ENCODE measurements around the gene RAPGEF5. TPM values are rescaled to one million over a fixed set of nuclear protein-coding genes. Genes with fewer than 3 reads are reported as not detected.

RAPGEF5 gene
- total RNA-seq, 1 donor from 2014 or later: 16.5 TPM

- no peaks in the 10 kb centered on the region for H3K36me3 ChIP-seq
- no peak for DNase-seq
- no peak overlapping the region for H3K27ac ChIP-seq (replicated peaks)
- intact Hi-C loops (cut with micrococcal nuclease): no loop called here
- peaks cover 3% of the 10 kb centered on the region for H3K9me3 ChIP-seq (replicated peaks)
- TF ChIP-seq, protein P1, sequence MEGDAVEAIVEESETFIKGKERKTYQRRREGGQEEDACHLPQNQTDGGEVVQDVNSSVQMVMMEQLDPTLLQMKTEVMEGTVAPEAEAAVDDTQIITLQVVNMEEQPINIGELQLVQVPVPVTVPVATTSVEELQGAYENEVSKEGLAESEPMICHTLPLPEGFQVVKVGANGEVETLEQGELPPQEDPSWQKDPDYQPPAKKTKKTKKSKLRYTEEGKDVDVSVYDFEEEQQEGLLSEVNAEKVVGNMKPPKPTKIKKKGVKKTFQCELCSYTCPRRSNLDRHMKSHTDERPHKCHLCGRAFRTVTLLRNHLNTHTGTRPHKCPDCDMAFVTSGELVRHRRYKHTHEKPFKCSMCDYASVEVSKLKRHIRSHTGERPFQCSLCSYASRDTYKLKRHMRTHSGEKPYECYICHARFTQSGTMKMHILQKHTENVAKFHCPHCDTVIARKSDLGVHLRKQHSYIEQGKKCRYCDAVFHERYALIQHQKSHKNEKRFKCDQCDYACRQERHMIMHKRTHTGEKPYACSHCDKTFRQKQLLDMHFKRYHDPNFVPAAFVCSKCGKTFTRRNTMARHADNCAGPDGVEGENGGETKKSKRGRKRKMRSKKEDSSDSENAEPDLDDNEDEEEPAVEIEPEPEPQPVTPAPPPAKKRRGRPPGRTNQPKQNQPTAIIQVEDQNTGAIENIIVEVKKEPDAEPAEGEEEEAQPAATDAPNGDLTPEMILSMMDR (IDR thresholded peaks at IDR 0.05; ENCODE audit: borderline replicate concordance): no peak
- H3K4me1 ChIP-seq: peaks cover 7% of the 10 kb centered on the region
- no peaks in the 10 kb centered on the region for H3K27me3 ChIP-seq (ENCODE audit: low read depth)
- H3K4me3 ChIP-seq: no peak overlapping the region
These were observed 56.1 kb downstream of the RAPGEF5 start for GRCh38 chr7:22300839-22301238.

- Histone ChIP-seq H3K9me3 (replicated peaks) (no peaks in the 10 kb centered on the region), H3K36me3 (no peaks in the 10 kb centered on the region), H3K4me1 (peaks cover 11% of the 10 kb centered on the region), H3K27ac (replicated peaks) (no peak overlapping the region), H3K27me3 (ENCODE audit: low read depth) (no peaks in the 10 kb centered on the region), H3K4me3 (no peak overlapping the region)
- intact Hi-C loops (cut with micrococcal nuclease): no loop called here
- TF ChIP-seq, protein P1 (IDR thresholded peaks at IDR 0.05; ENCODE audit: borderline replicate concordance): peak; percentile 39
- no peak for DNase-seq
These were observed 60.0 kb downstream of the RAPGEF5 start for GRCh38 chr7:22296916-22297315.

- Histone ChIP-seq H3K27ac (replicated peaks) (no peak overlapping the region), H3K27me3 (ENCODE audit: low read depth) (no peaks in the 10 kb centered on the region), H3K4me3 (no peak overlapping the region), H3K4me1 (peaks cover 11% of the 10 kb centered on the region), H3K36me3 (no peaks in the 10 kb centered on the region), H3K9me3 (replicated peaks) (no peaks in the 10 kb centered on the region)
- intact Hi-C loops (cut with micrococcal nuclease): no loop called here
- DNase-seq: no peak
- TF ChIP-seq, protein P1 (IDR thresholded peaks at IDR 0.05; ENCODE audit: borderline replicate concordance): no peak
These were observed 60.7 kb downstream of the RAPGEF5 start for GRCh38 chr7:22296265-22296566.

DNA sequence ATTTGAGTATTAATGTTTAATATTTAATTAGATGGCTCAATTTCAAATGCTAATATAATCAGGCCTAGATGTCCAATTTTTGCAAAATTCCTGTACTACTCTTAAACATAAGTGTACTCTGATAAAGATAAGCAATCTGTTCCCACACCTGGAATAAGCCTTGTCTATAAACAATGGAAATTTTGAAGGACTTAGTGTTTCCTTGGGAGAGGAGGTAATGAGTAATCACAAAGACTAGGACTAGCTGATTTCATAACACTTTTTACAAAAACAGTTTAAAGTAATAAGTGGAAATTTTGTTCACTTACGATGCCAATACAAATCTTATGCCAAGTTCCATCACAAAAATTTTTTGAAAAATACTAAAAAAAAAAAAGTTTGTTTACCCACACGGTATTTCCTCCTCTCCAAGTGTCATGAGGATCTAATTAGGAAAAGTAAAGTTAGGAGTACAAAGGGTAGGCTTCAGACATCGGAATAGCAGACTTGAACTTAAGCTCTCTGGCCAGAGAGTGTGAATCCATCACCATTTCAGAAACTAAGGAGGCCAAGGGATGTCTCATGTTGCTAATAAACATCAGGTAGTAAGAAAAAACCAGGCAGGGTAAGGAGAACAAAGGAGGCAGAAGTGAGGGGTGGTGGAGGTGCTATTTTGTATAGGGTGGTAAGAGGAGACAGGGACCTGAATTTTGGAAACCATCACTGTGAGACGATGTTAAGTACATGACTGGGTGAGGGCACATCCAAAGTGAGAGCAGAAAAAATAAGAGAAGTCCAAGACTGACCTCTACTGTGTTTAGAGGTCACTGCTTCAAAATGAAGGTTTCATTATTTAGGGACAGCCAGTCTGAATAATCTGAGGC lies 61.3 kb downstream of the RAPGEF5 start:
- no peak overlapping the region for H3K4me3 ChIP-seq
- no peaks in the 10 kb centered on the region for H3K36me3 ChIP-seq
- H3K27me3 ChIP-seq (ENCODE audit: low read depth): no peaks in the 10 kb centered on the region
- TF ChIP-seq, protein P1 (IDR thresholded peaks at IDR 0.05; ENCODE audit: borderline replicate concordance): peak; percentile 50
- no peak overlapping the region for H3K27ac ChIP-seq (replicated peaks)
- peaks cover 11% of the 10 kb centered on the region for H3K4me1 ChIP-seq
- intact Hi-C loops (cut with micrococcal nuclease): no loop called here
- no peaks in the 10 kb centered on the region for H3K9me3 ChIP-seq (replicated peaks)
- DNase-seq: no peak

DNA sequence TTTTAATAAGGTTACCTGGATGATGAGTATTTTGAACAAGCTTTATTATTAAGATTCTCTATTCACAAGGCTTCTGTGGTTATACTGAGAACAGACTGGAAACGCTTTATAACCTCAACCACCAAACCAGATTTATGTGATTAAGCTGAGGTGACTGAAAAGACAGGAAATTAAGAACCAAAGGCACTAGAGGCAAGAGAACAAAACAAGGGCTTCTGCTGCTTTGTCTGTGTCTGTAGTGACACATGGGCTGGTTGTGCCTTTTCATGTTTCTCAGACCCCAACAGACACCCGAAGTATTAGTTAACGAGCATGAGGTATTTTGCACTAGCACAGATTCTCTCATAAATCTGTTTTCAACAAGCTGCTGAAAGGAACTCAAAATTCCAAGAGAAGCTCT lies 64.4 kb downstream of the RAPGEF5 start:
- H3K4me3 ChIP-seq: no peak overlapping the region
- H3K9me3 ChIP-seq (replicated peaks): no peaks in the 10 kb centered on the region
- no peak overlapping the region for H3K27ac ChIP-seq (replicated peaks)
- no peaks in the 10 kb centered on the region for H3K36me3 ChIP-seq
- no peak for DNase-seq
- TF ChIP-seq, protein P1 (IDR thresholded peaks at IDR 0.05; ENCODE audit: borderline replicate concordance): no peak
- H3K4me1 ChIP-seq: peaks cover 11% of the 10 kb centered on the region
- intact Hi-C loops (cut with micrococcal nuclease): no loop called here
- H3K27me3 ChIP-seq (ENCODE audit: low read depth): no peaks in the 10 kb centered on the region

Measured in left ventricle myocardium inferior (tissue), 1 donor.